Measurements from ENCODE around the gene CEP68.

CEP68 gene

GRCh38 chr2:65133626-65134025 is 77.4 kb downstream of the CEP68 start:
- no peak for FAIRE-seq

GRCh38 chr2:65134158-65134557 is 77.9 kb downstream of the CEP68 start:
- no peak for FAIRE-seq

GRCh38 chr2:65136253-65136652 is 80.0 kb downstream of the CEP68 start:
- FAIRE-seq: no peak

Data from TTC549 (cell line).